DND-41 (cell line): Measurements from ENCODE around the gene KDM1A.

ENCODE experiments used
- ATAC-seq: fragments of 200-7000 bp; cut with Tn5 transposase; 3 replicates; pipeline ENCODE4 v1.9.1; 2021; ENCODE audit warnings: low read depth; ENCODE audit not compliant: insufficient read depth
- DNase-seq: peaks from one replicate; pipeline ENCODE4 v3.0.0-alpha.2; 2020
- H2AFZ ChIP-seq: 2 replicates; pipeline ENCODE4 v1.6.0; 2012; ENCODE audit warnings: low read depth, low read length
- H3K27ac ChIP-seq: 2 replicates; pipeline ENCODE4 v1.5.1; 2012; ENCODE audit warnings: low read length, inconsistent platforms
- H3K27me3 ChIP-seq: fragments of 200-600 bp; sonication (generic); 2 replicates; pipeline ENCODE4 v1.6.0; 2012; ENCODE audit warnings: low read length, mild to moderate bottlenecking, inconsistent platforms; ENCODE audit not compliant: insufficient read depth, poor library complexity
- H3K36me3 ChIP-seq: 2 replicates; pipeline ENCODE4 v1.5.1; 2012; ENCODE audit warnings: low read length, inconsistent platforms; ENCODE audit not compliant: insufficient read depth
- H3K4me1 ChIP-seq: 2 replicates; pipeline ENCODE4 v1.5.1; 2012; ENCODE audit warnings: mild to moderate bottlenecking, low read length; ENCODE audit not compliant: insufficient read depth
- H3K4me2 ChIP-seq: 2 replicates; pipeline ENCODE4 v1.6.0; 2012; ENCODE audit warnings: mild to moderate bottlenecking, moderate library complexity, low read length, inconsistent platforms; ENCODE audit not compliant: insufficient read depth
- H3K4me3 ChIP-seq, 2 experiments: fragments of 200-600 bp in 1 of 2; shearing (Covaris generic) in 1 of 2; 2 replicates each; pipeline ENCODE4 v1.5.1; 2012 to 2016; ENCODE audit warnings: inconsistent platforms in 2 of 2, low read length in 2 of 2, mild to moderate bottlenecking in 2 of 2, low read depth in 1 of 2, moderate library complexity in 1 of 2
- H3K79me2 ChIP-seq: 2 replicates; pipeline ENCODE4 v1.6.0; 2012; ENCODE audit warnings: low read length, inconsistent platforms; ENCODE audit not compliant: insufficient read depth
- H3K9ac ChIP-seq: 2 replicates; pipeline ENCODE4 v1.6.0; 2012; ENCODE audit warnings: low read depth, mild to moderate bottlenecking, inconsistent platforms, low read length, moderate library complexity
- H3K9me3 ChIP-seq: 2 replicates; pipeline ENCODE4 v1.5.1; 2012; ENCODE audit warnings: low read length, moderate library complexity, mild to moderate bottlenecking, inconsistent platforms; ENCODE audit not compliant: insufficient read depth, severe bottlenecking
- H4K20me1 ChIP-seq: 2 replicates; pipeline ENCODE4 v1.6.0; 2012; ENCODE audit warnings: low read length; ENCODE audit not compliant: insufficient read depth
- EZH2 ChIP-seq: IDR thresholded peaks from 3 replicates; pipeline ENCODE4 v1.6.1; 2012; ENCODE audit warnings: borderline replicate concordance, low read depth, mild to moderate bottlenecking, moderate library complexity, low read length, inconsistent platforms; ENCODE audit not compliant: severe bottlenecking
- TF ChIP-seq, protein P1 (sequence below): IDR thresholded peaks from 2 replicates; pipeline ENCODE4 v1.5.1; 2012; ENCODE audit warnings: borderline replicate concordance, low read length, moderate library complexity, mild to moderate bottlenecking; ENCODE audit not compliant: poor library complexity, severe bottlenecking; ENCODE audit errors: extremely low read depth

The KDM1A gene

DNA sequence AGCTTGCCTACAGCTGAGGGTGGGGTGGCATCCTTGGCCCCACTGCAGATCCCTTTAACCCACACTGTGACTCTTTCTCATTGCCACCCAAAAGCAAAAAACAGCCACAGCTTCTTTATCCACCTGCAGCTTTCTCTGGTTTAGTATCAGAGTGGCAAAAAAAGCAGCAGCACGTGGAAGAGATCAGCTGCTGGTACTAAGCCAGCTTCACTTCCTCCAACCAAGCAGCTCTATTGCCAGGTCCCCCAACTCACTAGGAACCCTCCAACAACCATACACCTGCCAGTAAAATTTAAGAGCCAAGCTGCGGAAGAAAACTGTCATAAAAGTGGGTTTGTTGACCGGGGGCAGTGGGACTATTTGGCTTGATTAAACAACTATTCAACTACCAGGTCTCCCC, 66.4 kb downstream of the KDM1A start:
- Histone ChIP-seq H3K4me3 (no peak overlapping the region), H3K79me2 (no peaks in the 10 kb centered on the region), H3K4me1 (no peaks in the 10 kb centered on the region), H3K27ac (no peak overlapping the region), H3K36me3 (peaks cover 86% of the 10 kb centered on the region), H4K20me1 (peaks cover 4% of the 10 kb centered on the region; the same call in 1 of the 2 replicates), H3K4me2 (no peak overlapping the region), H3K9ac (no peak overlapping the region), H3K9me3 (no peaks in the 10 kb centered on the region), H3K27me3 (no peaks in the 10 kb centered on the region), H2AFZ (no peak overlapping the region)
- no peak for TF ChIP-seq EZH2
- TF ChIP-seq, protein P1, sequence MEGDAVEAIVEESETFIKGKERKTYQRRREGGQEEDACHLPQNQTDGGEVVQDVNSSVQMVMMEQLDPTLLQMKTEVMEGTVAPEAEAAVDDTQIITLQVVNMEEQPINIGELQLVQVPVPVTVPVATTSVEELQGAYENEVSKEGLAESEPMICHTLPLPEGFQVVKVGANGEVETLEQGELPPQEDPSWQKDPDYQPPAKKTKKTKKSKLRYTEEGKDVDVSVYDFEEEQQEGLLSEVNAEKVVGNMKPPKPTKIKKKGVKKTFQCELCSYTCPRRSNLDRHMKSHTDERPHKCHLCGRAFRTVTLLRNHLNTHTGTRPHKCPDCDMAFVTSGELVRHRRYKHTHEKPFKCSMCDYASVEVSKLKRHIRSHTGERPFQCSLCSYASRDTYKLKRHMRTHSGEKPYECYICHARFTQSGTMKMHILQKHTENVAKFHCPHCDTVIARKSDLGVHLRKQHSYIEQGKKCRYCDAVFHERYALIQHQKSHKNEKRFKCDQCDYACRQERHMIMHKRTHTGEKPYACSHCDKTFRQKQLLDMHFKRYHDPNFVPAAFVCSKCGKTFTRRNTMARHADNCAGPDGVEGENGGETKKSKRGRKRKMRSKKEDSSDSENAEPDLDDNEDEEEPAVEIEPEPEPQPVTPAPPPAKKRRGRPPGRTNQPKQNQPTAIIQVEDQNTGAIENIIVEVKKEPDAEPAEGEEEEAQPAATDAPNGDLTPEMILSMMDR: no peak
- DNase-seq: no peak
- no peak for ATAC-seq

DNA sequence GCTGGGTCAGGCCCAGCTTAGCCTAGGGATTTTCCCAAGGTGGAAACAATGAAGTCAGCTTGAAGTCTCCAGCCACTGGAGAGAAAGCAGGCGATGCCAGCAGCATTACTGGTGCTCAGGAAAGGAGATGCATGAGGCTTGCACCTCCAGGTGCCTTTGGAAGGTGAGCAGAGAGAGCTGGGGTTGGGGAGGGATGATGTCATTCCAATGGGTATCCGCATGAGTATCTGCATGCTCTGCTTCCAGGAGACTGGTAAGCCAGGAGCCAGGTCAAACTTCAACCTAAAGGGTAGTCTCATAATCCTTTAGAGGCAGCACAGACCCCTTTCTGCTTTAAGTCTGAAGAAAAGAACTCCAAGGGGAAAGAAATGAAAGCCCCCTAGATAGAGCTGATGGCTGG, 68.8 kb downstream of the KDM1A start:
- Histone ChIP-seq H3K4me3 (no peak overlapping the region), H3K79me2 (no peaks in the 10 kb centered on the region), H3K9ac (no peak overlapping the region), H3K27me3 (no peaks in the 10 kb centered on the region), H3K27ac (no peak overlapping the region), H3K4me2 (no peak overlapping the region), H3K36me3 (peaks cover 84% of the 10 kb centered on the region), H3K4me1 (no peaks in the 10 kb centered on the region), H2AFZ (no peak overlapping the region), H4K20me1 (peaks cover 12% of the 10 kb centered on the region; the same call in 1 of the 2 replicates), H3K9me3 (no peaks in the 10 kb centered on the region)
- ATAC-seq (no peak), DNase-seq (no peak)
- TF ChIP-seq, protein P1: no peak

DNA sequence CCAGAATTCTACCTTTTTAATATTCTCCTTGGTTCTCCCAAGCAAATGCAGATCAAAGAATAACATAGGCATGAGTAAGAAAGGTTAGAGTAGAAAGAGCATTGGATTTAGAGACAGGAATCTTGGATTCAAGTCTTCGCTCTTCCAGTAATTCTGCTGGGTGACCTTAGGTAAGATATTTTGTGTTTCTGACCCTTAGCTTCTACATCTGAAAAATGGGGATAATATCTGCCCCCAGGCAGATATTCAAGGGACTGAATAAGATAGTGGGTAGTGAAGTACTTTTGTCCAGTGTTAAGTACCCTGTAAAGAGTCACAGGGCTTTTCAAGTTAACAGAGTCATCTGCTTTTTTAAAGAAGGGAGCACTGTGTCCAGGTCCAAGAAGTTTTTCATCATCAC, 70.8 kb downstream of the KDM1A start:
- Histone ChIP-seq H3K4me1 (no peaks in the 10 kb centered on the region), H3K9me3 (no peaks in the 10 kb centered on the region), H3K27ac (no peak overlapping the region), H3K4me2 (no peak overlapping the region), H3K36me3 (peaks cover 79% of the 10 kb centered on the region), H4K20me1 (peaks cover 12% of the 10 kb centered on the region; the same call in 1 of the 2 replicates), H2AFZ (no peak overlapping the region), H3K9ac (no peak overlapping the region), H3K4me3 (no peak overlapping the region), H3K79me2 (no peaks in the 10 kb centered on the region), H3K27me3 (no peaks in the 10 kb centered on the region)
- DNase-seq (no peak), ATAC-seq (no peak)
- TF ChIP-seq, protein P1: no peak
- no peak for TF ChIP-seq EZH2

DNA sequence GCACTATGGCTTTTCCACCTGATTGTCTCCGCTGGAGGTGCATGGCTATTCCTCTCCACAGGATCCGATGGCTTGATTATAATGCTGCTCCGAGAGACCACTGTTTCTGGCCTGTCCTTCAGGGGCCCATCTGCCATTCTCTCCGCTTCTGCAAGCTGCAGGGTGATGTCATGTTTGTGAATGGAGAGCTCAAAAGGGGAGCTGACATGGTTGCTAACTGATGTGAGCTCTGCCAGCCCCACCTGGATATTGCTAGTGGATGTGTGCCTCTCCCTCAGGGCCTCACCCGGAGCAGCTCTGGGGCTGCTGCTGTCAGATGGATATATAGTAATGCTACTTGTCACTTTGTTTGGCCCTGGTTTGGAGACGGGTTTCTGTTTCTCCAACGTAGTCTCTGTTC, 72.3 kb downstream of the KDM1A start:
- Histone ChIP-seq H3K27ac (no peak overlapping the region), H3K9ac (no peak overlapping the region), H4K20me1 (peaks cover 12% of the 10 kb centered on the region; the same call in 1 of the 2 replicates), H3K79me2 (no peaks in the 10 kb centered on the region), H3K4me2 (no peak overlapping the region), H3K36me3 (peaks cover 65% of the 10 kb centered on the region), H3K27me3 (no peaks in the 10 kb centered on the region), H2AFZ (no peak overlapping the region), H3K4me1 (no peaks in the 10 kb centered on the region), H3K4me3 (no peak overlapping the region), H3K9me3 (no peaks in the 10 kb centered on the region)
- no peak for TF ChIP-seq EZH2
- TF ChIP-seq, protein P1: no peak
- ATAC-seq (no peak), DNase-seq (no peak)
